ENCODE measurements around the gene ZNF211.

ZNF211 gene

GRCh38 chr19:57655443-57655842 is 22.5 kb downstream of the ZNF211 start:
- no peak for DNase-seq (ENCODE audit: low spot score)

GRCh38 chr19:57656346-57656745 is 23.4 kb downstream of the ZNF211 start:
- no peak for DNase-seq (ENCODE audit: low spot score)

- DNase-seq (ENCODE audit: low spot score) = peak; percentile 54
Measured at GRCh38 chr19:57664269-57665127, 31.5 kb downstream of the ZNF211 start.

- no peak for DNase-seq (ENCODE audit: low spot score)
Measured at GRCh38 chr19:57665261-57665806, 32.4 kb downstream of the ZNF211 start.

GRCh38 chr19:57667228-57667627 is 34.3 kb downstream of the ZNF211 start:
- DNase-seq (ENCODE audit: low spot score) = no peak

GRCh38 chr19:57668635-57669034 is 35.7 kb downstream of the ZNF211 start, which contains the start of gene ZSCAN4:
Gene ZSCAN4, plus strand, starts transcription at chr19:57668935. Its CDS starts 7,211 bp downstream, at chr19:57676146.
- no peak for DNase-seq (ENCODE audit: low spot score)

GRCh38 chr19:57671124-57671895 is 38.3 kb downstream of the ZNF211 start:
- no peak for DNase-seq (ENCODE audit: low spot score)

GRCh38 chr19:57672466-57672865 is 39.5 kb downstream of the ZNF211 start:
- no peak for DNase-seq (ENCODE audit: low spot score)

GRCh38 chr19:57675881-57676280 is 42.9 kb downstream of the ZNF211 start:
- no peak for DNase-seq (ENCODE audit: low spot score)

- no peak for DNase-seq (ENCODE audit: low spot score)
Measured at GRCh38 chr19:57682226-57682766, 49.3 kb downstream of the ZNF211 start.

GRCh38 chr19:57686727-57687126 is 53.8 kb downstream of the ZNF211 start:
- no peak for DNase-seq (ENCODE audit: low spot score)

- DNase-seq (ENCODE audit: low spot score) = no peak
Measured at GRCh38 chr19:57687363-57688010, 54.5 kb downstream of the ZNF211 start.

GRCh38 chr19:57688011-57688763 is 55.2 kb downstream of the ZNF211 start:
- no peak for DNase-seq (ENCODE audit: low spot score)

GRCh38 chr19:57689750-57690149 is 56.8 kb downstream of the ZNF211 start:
- DNase-seq (ENCODE audit: low spot score) = no peak

Measured in SK-N-DZ (cell line).